Chondrocyte (in vitro differentiated cells): ENCODE measurements around the gene GPR3. TPM values are rescaled to one million over a fixed set of nuclear protein-coding genes. Genes with fewer than 3 reads are reported as not detected.

ENCODE experiments used
- DNase-seq: peaks from one replicate; pipeline ENCODE4 v3.0.0; 2021; ENCODE audit warnings: mixed read lengths, low spot score
- H3K27ac Mint-ChIP-seq: one replicate; pipeline ENCODE4 v1.8.0; 2021; ENCODE audit warnings: mild to moderate bottlenecking, moderate library complexity, mixed read lengths; ENCODE audit not compliant: unreplicated experiment
- H3K27me3 Mint-ChIP-seq: 2 replicates; pipeline ENCODE4 v1.8.0; 2021; ENCODE audit warnings: low read depth, mixed read lengths
- H3K36me3 Mint-ChIP-seq: 2 replicates; pipeline ENCODE4 v1.8.0; 2021; ENCODE audit warnings: low read depth, mixed read lengths
- H3K4me1 Mint-ChIP-seq: 2 replicates; pipeline ENCODE4 v1.8.0; 2021; ENCODE audit warnings: low read depth, mild to moderate bottlenecking, mixed read lengths
- H3K4me3 Mint-ChIP-seq: one replicate; pipeline ENCODE4 v1.8.0; 2021; ENCODE audit warnings: mild to moderate bottlenecking, moderate library complexity, mixed read lengths; ENCODE audit not compliant: unreplicated experiment
- H3K9me3 Mint-ChIP-seq: 2 replicates; pipeline ENCODE4 v1.8.0; 2021; ENCODE audit warnings: low read depth, mixed read lengths
- CTCF ChIP-seq: fragments of 200-600 bp; sonication (generic); IDR thresholded peaks from 2 replicates; pipeline ENCODE4 v1.5.0; 2021; ENCODE audit warnings: antibody characterized with exemption, mild to moderate bottlenecking, moderate library complexity
- total RNA-seq: library from RNA; stranded (reverse); gene quantifications from 3 replicates; pipeline ENCODE4 v1.2.1, GENCODE V29; 2021

The GPR3 gene
- total RNA-seq, 1 donor from 2014 or later, result 0.32 TPM

- peak; percentile 92 for DNase-seq
- H3K36me3 Mint-ChIP-seq, result peaks cover 44% of the 10 kb centered on the region
- H3K9me3 Mint-ChIP-seq, result no peaks in the 10 kb centered on the region
- H3K4me3 Mint-ChIP-seq, result no peak overlapping the region
- TF ChIP-seq CTCF, result no peak
- peaks cover 12% of the 10 kb centered on the region for H3K4me1 Mint-ChIP-seq
- H3K27me3 Mint-ChIP-seq, result no peaks in the 10 kb centered on the region
- no peak overlapping the region for H3K27ac Mint-ChIP-seq
These were observed 32.0 kb upstream of the GPR3 start for GRCh38 chr1:27360159-27361043.

- Mint-ChIP-seq H3K27me3 (no peaks in the 10 kb centered on the region), H3K9me3 (no peaks in the 10 kb centered on the region), H3K36me3 (peaks cover 40% of the 10 kb centered on the region), H3K4me1 (peaks cover 12% of the 10 kb centered on the region), H3K27ac (no peak overlapping the region), H3K4me3 (no peak overlapping the region)
- no peak for TF ChIP-seq CTCF
- peak; percentile 86 for DNase-seq
These were observed 31.4 kb upstream of the GPR3 start for GRCh38 chr1:27361044-27361402.

GRCh38 chr1:27361553-27361952 is 30.9 kb upstream of the GPR3 start:
- Mint-ChIP-seq H3K27me3 (no peaks in the 10 kb centered on the region), H3K36me3 (peaks cover 40% of the 10 kb centered on the region), H3K9me3 (no peaks in the 10 kb centered on the region), H3K27ac (no peak overlapping the region), H3K4me3 (no peak overlapping the region), H3K4me1 (peaks cover 12% of the 10 kb centered on the region)
- TF ChIP-seq CTCF, result no peak
- peak; percentile 85 for DNase-seq

- Mint-ChIP-seq H3K9me3 (no peaks in the 10 kb centered on the region), H3K4me1 (peaks cover 24% of the 10 kb centered on the region), H3K27me3 (no peaks in the 10 kb centered on the region), H3K36me3 (peaks cover 33% of the 10 kb centered on the region), H3K27ac (peak overlapping the region; percentile 51), H3K4me3 (peak overlapping the region; percentile 12)
- no peak for TF ChIP-seq CTCF
- peak; percentile 82 for DNase-seq
These were observed 28.4 kb upstream of the GPR3 start for GRCh38 chr1:27363766-27364695.

GRCh38 chr1:27364696-27365371 is 27.6 kb upstream of the GPR3 start:
- Mint-ChIP-seq H3K36me3 (peaks cover 25% of the 10 kb centered on the region), H3K4me1 (peaks cover 24% of the 10 kb centered on the region), H3K4me3 (peak overlapping the region; percentile 91), H3K9me3 (no peaks in the 10 kb centered on the region), H3K27me3 (no peaks in the 10 kb centered on the region), H3K27ac (peak overlapping the region; percentile 99)
- no peak for TF ChIP-seq CTCF
- DNase-seq, result no peak
